Neuron (in vitro differentiated cells): Measurements from ENCODE around the gene SLC35D2.
"Not testable (repeated sequence)": the region's sequence is repeated elsewhere in the genome, so short reads cannot be mapped to it uniquely, and the experiment has no call there.

Experiments used
- H2AFZ ChIP-seq: one replicate; pipeline ENCODE4 v1.6.1; 2013; ENCODE audit warnings: low read depth, mild to moderate bottlenecking, inconsistent platforms, low read length, moderate library complexity
- H3K27me3 ChIP-seq: one replicate; pipeline ENCODE4 v1.6.1; 2013; ENCODE audit warnings: low read length; ENCODE audit not compliant: insufficient read depth
- H3K36me3 ChIP-seq: one replicate; pipeline ENCODE4 v1.6.1; 2013; ENCODE audit warnings: low read length; ENCODE audit not compliant: insufficient read depth
- H3K4me1 ChIP-seq: one replicate; pipeline ENCODE4 v1.6.1; 2013; ENCODE audit warnings: low read length; ENCODE audit not compliant: insufficient read depth
- H3K4me3 ChIP-seq: 2 replicates; pipeline ENCODE4 v1.5.1; 2013; ENCODE audit warnings: mild to moderate bottlenecking, low read length, moderate library complexity
- H3K9me3 ChIP-seq: one replicate; pipeline ENCODE4 v1.6.1; 2013; ENCODE audit warnings: low read length

The SLC35D2 gene

DNA sequence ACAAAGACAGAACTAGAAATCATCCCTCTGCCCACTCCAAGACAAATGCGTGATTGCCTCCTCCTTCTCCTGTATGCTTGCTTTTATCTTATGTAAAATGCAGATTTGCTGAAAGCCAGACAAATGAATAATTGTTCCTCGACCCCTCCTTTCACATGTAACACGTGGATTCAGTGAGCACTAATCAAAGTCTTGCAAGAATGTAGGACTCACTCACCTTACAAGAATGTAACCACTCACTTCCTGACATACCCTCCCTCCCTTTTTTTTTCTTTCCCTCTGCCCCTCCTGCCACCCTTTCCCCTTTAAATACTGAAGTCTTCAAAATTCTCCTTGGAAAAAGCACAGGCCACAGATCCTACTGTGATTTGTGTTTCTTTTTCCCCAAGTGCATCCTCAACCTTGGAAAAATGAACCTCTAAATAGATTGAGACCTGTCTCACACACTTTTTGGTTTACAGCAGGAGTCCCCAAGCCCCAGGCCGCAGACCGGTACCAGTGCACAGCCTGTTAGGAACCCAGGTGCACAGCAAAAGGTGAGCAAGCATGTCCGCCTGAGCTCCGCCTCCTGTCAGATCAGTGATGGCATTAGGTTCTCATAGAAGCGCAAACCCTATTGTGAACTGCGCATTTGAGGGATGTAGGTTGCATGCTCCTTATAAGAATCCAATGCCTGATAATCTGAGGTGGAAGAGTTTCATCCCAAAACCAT is 52.1 kb downstream of the SLC35D2 start:
- Histone ChIP-seq H2AFZ (no peak overlapping the region), H3K27me3 (no peaks in the 10 kb centered on the region), H3K9me3 (peaks cover 6% of the 10 kb centered on the region), H3K4me3 (no peak overlapping the region), H3K4me1 (no peaks in the 10 kb centered on the region), H3K36me3 (peaks cover 1% of the 10 kb centered on the region)

DNA sequence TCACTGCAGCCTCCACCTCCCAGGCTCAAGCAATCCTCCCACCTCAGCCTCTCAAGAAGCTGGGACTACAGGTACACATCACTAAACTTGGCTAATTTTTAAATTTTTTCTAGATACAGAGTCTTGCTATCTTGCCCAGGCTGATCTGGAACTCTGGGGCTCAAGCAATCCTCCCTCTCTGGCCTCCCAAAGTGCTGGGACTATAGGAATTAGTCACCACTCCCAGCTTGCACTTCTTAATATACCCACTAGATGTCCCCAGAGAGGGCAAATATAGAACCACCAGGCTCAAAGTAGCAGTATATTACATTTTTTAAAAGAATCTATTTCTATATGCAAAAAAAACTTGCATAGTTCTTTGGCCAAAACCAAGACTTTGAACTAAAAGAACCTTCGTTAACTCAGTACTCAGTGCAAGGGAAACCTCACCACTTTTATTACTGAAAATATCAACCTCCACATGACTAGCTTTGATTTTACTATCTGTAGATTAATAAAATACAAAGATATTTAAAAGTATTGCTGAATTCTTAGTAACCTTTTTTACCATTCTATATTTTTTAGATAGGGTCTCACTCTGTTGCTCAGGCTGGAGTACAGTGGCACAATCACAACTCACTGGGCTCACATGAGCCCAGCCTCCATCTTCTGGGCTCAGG is 55.7 kb downstream of the SLC35D2 start:
- Histone ChIP-seq H3K4me3 (no peak overlapping the region), H3K36me3 (peaks cover 1% of the 10 kb centered on the region), H3K4me1 (no peaks in the 10 kb centered on the region), H3K27me3 (no peaks in the 10 kb centered on the region), H3K9me3 (peaks cover 3% of the 10 kb centered on the region), H2AFZ (no peak overlapping the region)

DNA sequence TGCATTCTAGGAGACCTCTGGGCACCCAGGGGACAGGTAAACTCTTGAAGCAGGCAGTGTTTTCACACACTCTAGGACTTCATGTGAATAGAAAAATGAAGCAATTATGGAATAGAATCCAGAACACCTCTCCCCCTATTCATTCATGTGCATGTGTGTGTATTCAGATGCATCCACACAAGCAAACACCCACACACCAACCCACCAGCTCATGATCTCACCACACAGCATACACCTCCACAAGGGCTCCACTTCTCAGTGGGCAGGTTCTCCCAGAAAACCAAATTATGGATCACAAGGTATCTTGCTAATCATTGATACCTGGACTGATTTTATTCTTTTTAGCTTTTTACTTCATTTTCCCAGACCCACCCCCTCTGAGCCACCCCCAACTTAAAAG is 60.3 kb downstream of the SLC35D2 start:
- Histone ChIP-seq H3K36me3 (peaks cover 6% of the 10 kb centered on the region), H3K4me3 (no peak overlapping the region), H3K27me3 (no peaks in the 10 kb centered on the region)

DNA sequence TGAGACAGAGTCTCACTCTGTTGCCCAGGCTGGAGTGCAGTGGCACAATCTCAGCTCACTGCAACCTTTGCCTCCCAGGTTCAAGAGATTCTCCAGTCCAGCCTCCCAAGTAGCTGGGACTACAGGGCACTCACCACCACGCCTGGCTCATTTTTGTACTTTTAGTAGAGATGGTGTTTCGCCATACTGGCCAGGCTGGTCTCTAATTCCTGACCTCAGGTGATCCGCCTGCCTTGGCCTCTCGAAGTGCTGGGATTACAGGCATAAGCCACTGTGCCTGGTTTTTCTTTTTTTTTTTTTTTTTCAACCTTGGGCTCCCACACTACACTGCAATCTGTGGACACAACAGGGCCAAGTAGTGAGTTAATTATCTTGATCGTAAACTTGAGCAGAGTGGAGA is 60.8 kb downstream of the SLC35D2 start:
- not testable (repeated sequence) for H3K36me3 ChIP-seq, H2AFZ ChIP-seq, H3K27me3 ChIP-seq, H3K4me3 ChIP-seq, H3K4me1 ChIP-seq, H3K9me3 ChIP-seq

More for the DNA sequence above, 60.3 kb downstream of the SLC35D2 start:
- Histone ChIP-seq H3K4me1 (no peaks in the 10 kb centered on the region), H3K9me3 (peaks cover 3% of the 10 kb centered on the region), H2AFZ (no peak overlapping the region)

DNA sequence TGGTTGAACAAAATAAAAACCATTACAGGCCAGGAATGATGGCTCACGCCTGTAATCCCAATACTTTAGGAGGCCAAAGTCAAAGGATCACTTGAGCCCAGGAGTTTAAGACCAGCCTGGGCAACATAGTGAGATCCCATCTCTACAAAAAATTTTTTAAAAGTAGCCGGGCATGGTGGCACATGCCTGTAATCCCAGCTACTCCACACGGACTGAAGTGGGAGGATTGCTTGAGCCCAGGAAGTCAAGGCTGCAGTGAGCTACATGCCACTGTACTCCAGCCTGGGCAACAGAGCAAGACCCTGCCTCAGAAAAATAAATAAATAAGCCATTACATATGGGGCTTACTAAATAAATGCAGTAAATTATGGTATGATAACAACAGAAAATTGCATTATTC is 61.3 kb downstream of the SLC35D2 start:
- H3K9me3 ChIP-seq, H3K4me3 ChIP-seq: not testable (repeated sequence)

DNA sequence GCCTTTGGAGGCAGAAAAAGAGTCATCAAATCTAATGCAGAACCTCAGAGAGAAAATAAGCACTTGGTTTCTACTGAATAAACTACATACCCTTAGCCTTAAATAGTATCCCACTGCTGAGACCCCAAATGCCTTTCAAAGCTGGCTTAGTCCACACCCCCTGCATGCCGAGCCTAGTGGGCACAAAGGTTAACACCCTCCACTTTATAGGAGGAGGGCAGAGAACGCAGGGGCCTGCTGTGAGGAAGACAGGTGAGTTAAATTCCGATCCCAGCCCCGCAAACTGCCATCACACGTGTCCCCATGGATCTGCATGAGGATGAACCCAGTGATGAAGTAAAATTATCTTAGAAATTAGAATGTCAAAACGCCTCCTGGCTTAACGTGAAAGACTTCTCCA is 62.0 kb downstream of the SLC35D2 start:
- Histone ChIP-seq H2AFZ (no peak overlapping the region), H3K4me3 (no peak overlapping the region), H3K9me3 (peaks cover 3% of the 10 kb centered on the region), H3K27me3 (no peaks in the 10 kb centered on the region), H3K36me3 (peaks cover 6% of the 10 kb centered on the region), H3K4me1 (no peaks in the 10 kb centered on the region)

More for the DNA sequence above, 61.3 kb downstream of the SLC35D2 start:
- not testable (repeated sequence) for H2AFZ ChIP-seq, H3K27me3 ChIP-seq, H3K36me3 ChIP-seq, H3K4me1 ChIP-seq

DNA sequence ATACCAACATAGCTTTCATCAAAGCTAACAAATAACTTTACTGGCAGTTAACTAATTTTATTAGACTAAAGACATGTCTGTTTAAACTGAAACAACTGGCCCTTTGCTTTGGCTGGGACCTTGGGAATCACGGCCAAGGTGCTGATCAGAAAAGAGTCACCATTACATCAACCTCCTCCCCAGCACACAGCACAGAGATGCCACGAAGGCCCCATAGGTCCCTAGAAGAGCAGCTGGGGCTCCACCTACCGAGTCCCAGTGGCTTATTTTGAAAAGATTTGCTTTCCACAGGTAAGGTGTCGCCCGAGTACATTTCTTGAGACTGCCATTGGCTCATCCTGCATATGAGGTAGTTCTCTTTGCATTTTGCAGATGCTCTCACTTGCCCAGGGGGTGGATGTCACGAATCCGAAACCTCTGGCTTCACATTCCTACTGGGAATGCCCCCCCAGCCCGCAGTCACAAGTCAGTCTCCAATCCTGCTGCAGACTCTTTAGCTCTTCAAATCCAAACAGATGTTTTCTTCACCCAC is 62.7 kb downstream of the SLC35D2 start:
- H3K27me3 ChIP-seq, result no peaks in the 10 kb centered on the region

DNA sequence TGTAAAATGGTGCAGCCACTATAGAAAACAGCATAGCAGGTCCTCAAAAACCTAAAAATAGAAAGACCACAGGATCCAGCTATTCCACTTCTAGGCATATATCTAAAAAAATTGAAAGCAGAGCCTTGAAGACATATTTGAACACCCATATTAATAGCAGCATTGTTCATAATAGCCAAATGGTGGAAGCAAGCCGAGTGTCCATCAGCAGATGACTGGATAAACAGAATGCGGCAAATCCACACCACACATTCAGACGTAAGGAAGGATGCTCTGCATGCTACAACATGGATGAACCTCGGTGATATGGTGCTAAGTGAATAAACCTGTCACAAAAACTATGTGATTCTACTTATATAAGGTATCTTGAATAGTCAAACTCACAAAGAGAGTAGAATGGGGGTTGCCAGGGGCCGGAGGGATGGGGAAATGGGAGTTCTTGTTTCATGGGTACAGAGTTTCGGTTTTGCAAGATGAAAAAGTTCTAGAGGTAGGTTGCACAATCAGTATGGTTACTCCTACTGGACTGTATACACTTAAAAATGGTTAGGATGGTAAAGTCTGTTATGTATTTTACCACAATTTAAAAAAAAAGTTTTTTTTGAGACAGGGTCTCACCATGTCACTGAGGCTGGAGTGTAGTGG is 64.5 kb downstream of the SLC35D2 start:
- Histone ChIP-seq H3K9me3 (peaks cover 7% of the 10 kb centered on the region), H3K27me3 (no peaks in the 10 kb centered on the region), H3K4me1 (no peaks in the 10 kb centered on the region), H2AFZ (no peak overlapping the region), H3K36me3 (peaks cover 6% of the 10 kb centered on the region), H3K4me3 (no peak overlapping the region)

More for the DNA sequence above, 62.7 kb downstream of the SLC35D2 start:
- Histone ChIP-seq H3K9me3 (peaks cover 3% of the 10 kb centered on the region), H3K4me3 (no peak overlapping the region), H3K4me1 (no peaks in the 10 kb centered on the region), H3K36me3 (peaks cover 6% of the 10 kb centered on the region), H2AFZ (no peak overlapping the region)

DNA sequence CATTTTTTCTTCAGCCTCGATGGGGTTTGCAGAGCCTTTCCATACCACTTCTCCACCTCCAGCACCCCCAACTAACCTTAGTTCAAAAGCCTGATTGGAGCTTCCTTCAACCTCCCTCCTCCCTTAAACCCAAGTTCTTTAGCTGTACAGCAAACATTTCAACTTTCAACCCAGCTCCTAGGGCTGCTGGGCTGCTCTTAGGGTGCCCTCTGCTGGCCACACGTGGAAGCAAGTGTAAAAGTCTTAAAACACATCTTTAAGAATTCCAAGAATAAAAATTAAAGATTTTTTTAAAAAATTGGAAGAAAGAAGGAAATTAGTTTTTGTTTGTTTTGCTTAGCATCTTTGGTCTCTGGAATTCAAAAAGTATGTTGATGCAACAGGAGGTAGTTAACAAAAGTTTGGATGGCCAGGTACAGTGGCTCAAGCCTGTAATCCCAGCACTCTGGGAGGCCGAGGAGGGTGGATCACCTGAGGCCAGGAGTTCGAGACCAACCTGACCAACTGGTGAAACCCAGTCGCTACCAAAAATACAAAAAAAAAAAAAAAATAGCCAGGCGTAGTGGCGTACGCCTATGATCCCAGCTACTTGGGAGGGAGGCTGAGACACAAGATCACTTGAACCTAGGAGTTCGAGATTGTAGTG is 66.1 kb downstream of the SLC35D2 start:
- H3K36me3 ChIP-seq, result peaks cover 6% of the 10 kb centered on the region
- peaks cover 13% of the 10 kb centered on the region for H3K9me3 ChIP-seq
- H3K4me1 ChIP-seq, result no peaks in the 10 kb centered on the region
- no peaks in the 10 kb centered on the region for H3K27me3 ChIP-seq
- no peak overlapping the region for H3K4me3 ChIP-seq
- H2AFZ ChIP-seq, result no peak overlapping the region

DNA sequence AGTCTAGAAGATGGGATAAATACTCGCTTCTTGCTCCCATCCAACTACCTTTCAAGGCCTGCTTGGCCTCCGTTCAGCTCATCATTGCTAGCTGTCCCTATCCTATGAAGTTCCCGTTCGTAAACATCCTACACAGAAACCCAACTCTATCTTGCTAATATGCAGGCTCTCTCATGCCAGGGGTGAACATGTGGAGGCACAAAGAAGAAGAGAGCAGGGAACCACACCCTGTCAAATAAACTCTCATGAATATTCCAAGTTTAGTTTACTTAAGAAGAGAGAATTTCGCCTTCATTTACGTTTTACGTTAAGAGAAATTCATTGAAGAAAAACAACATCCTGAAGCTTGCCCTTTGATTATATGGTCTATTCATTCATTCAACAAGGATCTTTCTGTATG is 73.7 kb downstream of the SLC35D2 start:
- H3K4me3 ChIP-seq, result no peak overlapping the region
- H2AFZ ChIP-seq, result no peak overlapping the region
- H3K4me1 ChIP-seq, result no peaks in the 10 kb centered on the region
- no peaks in the 10 kb centered on the region for H3K36me3 ChIP-seq
- H3K9me3 ChIP-seq, result peaks cover 8% of the 10 kb centered on the region
- no peaks in the 10 kb centered on the region for H3K27me3 ChIP-seq

DNA sequence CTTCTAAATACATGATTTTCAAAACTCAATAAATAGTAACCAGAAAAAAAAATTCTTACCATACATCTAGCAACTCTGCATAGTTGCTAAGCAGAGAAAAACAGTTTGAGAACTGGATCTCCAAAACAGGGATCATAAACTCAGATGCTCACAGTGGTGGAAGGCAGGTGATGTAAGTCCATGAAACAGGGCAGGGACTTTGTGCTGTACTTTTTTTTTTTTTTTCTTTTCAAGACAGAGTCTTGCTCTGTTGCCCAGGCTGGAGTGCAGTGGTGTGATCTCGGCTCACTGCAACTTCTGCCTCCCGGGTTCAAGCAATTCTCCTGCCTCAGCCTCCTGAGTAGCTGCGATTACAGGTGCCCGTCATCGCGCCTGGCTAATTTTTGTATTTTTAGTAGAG is 76.6 kb downstream of the SLC35D2 start:
- H3K36me3 ChIP-seq, H3K9me3 ChIP-seq, H3K4me3 ChIP-seq, H3K4me1 ChIP-seq, H2AFZ ChIP-seq, H3K27me3 ChIP-seq: not testable (repeated sequence)

DNA sequence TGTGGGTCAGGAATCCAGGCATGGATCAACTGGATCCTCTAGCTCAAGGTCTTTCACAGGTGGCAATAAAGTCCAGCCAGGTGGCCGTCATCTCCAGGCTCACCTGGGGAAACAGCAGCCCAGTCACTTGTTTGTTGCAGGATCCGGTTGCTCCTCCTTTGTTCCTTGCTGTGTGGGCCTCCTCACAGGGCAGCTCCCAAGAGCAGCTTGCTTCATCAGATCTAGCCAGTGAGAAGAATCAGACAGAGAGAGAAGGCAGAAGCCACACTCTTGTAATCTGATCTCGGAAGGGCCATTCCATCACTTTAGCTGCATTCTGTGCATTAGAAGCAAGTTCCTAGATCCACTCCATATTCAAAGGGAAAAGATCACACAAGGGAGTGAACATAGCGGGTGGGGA is 78.3 kb downstream of the SLC35D2 start:
- no peaks in the 10 kb centered on the region for H3K9me3 ChIP-seq
- H3K4me3 ChIP-seq, result no peak overlapping the region
- no peaks in the 10 kb centered on the region for H3K27me3 ChIP-seq
- no peaks in the 10 kb centered on the region for H3K36me3 ChIP-seq
- H2AFZ ChIP-seq, result no peak overlapping the region
- H3K4me1 ChIP-seq, result no peaks in the 10 kb centered on the region

DNA sequence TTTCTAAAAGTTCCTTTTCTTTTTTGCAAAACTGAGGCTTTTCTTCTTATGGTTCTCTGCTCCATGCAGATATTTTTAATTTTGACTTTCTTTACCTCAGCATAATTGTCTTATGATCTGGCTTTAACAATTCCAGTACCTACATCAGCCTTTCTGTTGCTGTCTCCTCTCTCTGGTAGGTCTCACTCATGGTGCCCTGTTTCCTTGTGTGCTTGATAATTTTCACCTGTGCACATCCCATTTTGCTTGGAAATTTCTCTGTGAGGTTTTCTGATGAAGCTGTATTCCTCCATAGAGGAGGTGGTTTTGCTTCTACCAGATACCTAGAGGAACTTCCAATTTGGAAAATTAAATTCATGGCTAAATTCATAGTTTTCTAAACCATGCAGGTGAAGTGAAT is 79.3 kb downstream of the SLC35D2 start:
- no peak overlapping the region for H3K4me3 ChIP-seq
- no peaks in the 10 kb centered on the region for H3K36me3 ChIP-seq
- H3K4me1 ChIP-seq, result no peaks in the 10 kb centered on the region
- H2AFZ ChIP-seq, result no peak overlapping the region
- no peaks in the 10 kb centered on the region for H3K27me3 ChIP-seq
- H3K9me3 ChIP-seq, result no peaks in the 10 kb centered on the region
